Stimulated activated CD4-positive, alpha-beta T cell treated with anti-CD3 and anti-CD28 coated beads, Interleukin-4, amount 100 ng/mL, for 48 hours (primary cell): ENCODE data around the gene AJAP1.
"Not testable (repeated sequence)": the region's sequence is repeated elsewhere in the genome, so short reads cannot be mapped to it uniquely, and the experiment has no call there.

Source experiments
- DNase-seq, 2 donors: peaks; one replicate each; pipeline ENCODE4 v3.0.0-alpha.2; 2020; ENCODE audit warnings: low read depth in 2 of 2

AJAP1 gene

DNA sequence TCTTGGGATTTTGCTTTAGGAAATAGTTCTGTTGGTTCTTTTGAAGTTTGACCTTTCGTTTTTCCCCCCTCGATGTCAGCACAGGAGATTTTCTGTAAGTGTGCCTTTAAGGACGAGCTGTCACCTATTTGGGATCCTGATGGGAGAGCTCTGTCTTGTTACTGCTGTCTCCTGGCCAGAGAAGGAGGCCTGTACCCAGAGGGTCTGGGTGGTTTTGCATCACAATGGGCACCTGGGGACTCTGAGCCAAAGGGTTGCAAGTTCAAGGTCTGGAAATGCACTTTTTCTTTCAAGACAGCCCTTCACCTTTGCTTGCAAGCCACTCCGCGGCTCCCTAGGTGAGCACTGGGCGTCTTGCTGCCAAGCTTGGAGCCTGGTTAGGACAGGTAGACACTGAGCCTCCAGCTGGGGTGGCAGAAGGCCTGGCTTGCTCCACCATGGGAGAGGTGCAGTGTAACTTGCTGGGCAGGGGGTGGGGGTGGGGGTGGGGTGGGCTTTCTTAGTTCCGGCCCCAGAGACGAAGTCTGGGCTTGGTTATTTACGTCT, 2.9 kb downstream of the AJAP1 start:
- no peak for DNase-seq

DNA sequence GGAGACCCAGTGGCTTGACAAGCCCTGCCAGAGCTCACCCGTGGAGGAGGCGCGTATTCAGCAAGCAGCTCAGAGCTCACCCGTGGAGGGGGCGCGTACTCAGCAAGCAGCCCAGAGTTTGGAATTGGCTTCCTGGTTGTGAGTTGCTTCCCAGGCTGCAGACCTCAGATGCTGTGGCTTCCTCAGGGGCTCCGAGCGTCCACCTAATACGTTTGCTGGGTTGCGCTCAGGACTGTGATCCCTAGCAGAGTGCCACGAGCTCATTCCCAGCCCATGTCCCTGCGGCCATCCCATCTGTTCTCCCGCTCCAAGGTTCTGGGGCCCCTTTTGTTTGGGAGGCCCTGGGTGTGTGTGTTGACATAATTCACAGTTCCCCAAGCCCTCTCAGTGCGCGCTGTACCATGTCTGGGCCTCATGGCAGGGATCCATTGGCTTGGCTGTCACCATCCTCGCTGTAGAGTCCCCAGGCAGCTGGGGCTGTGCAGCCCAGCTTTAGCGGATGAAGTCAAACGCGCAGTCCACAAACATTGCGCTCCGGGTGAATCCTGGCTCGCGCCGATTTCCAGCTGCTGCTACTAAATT, 3.6 kb downstream of the AJAP1 start:
- DNase-seq = no peak

DNA sequence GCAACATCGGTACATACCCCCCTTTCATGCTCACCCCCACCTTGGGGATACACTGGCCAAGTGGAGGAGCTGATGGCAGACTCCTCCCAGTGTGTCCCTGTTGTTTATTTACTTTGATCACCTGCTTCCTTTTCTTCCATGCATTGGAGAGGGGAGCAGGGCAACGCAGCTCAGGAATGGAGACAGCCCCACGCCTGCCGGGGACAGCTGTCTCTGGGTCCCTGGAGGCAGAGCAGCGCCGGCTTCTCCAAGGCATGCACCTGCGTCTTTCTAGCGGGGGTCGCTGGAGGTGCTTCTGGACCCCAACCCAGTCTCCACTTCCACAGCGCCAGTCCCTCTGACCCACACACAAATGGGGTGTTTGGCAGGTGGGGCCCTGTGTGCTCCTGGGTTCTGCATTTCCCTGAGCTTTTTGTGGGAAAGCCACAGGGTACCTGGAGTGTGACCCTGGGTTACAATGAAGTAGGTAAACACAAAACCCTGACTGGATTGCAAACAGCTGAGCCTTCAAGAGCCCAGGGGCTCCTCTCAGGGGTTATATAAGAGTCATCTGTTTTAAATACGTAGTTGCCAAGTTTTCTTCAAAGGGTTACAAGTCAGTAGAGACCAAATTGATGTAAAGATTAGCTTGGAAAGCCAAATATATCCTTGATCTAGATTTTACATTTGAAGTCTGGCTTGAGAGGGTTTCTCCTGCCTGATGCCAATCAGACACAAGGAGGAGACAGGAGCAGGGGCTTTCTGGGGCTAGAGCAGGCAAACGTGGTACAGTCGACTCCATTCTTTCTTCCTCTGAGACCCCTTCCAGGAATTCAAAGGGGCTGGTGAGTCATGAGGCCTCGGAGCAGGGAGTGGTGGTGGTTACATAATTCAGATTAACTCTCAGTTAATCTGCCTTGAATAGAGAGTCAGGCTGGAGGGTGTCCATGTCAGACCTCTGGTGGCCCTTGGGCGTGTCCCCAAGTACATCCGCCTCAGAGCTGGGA, 4.5 kb downstream of the AJAP1 start:
- no peak for DNase-seq

DNA sequence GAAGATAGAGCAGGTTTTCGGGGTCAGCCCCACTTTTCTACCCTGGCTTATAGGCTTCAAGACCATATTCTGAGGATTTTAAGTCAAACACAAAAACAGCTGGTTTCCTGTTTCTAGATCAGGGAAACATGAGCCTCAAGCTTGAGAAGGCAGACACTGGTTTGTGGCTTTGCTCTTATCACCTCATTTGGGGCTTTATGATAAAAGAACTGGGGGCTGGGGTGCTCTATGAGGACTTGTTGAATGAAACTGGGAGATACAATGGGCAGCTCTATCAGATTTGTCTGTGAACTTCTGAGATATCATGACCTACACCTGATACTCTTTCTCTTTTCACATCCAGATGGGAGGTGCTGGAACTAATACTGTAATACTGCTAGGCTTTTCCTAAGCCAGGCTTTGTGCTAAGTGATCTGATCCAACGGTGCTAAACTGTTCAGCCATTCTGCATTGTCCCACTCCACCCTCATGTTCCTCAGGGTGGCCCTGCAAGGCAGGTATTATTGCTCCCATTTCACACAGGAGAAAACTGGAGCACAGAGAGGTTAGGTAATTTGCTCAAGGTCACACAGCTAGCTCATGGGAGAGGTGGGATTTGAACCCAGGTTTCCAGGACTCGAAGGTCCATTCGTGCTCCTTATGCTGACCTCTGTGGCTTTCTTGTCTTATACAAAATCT, 6.6 kb downstream of the AJAP1 start:
- no peak for DNase-seq

DNA sequence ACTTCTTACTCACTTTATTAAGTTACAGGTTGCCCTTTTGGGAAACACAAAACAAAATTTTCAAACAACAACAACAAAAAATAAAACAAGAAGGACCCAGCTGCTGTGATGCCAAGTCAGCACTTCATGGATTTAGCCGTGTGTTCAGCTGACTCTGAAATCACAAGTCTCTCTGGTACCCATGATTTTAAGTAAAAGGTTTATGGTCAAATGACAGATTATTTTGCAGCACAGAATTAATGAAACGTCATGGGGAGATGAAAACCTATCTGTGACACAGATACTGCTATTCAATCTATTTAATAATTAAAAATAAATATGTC, 7.1 kb downstream of the AJAP1 start:
- no peak for DNase-seq

DNA sequence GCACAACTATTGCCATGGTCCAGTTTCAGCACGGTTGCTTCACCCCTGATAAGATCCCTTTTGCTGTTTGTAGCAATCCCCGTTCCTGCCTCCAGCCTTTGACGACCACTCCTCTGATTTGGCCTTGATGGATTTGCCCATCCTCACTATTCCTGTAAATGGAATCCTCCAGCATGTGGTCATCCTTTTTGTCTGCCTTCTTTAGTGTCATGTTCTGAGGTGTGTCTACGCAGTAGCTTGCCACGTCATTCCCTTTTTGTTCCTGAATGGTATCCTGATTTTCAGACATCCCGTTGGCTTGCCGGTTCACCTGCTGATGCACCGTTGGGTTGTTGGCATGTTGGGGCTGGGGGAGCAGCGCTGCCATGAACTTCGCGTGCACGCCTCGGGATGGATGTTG, 7.8 kb downstream of the AJAP1 start:
- DNase-seq = no peak

DNA sequence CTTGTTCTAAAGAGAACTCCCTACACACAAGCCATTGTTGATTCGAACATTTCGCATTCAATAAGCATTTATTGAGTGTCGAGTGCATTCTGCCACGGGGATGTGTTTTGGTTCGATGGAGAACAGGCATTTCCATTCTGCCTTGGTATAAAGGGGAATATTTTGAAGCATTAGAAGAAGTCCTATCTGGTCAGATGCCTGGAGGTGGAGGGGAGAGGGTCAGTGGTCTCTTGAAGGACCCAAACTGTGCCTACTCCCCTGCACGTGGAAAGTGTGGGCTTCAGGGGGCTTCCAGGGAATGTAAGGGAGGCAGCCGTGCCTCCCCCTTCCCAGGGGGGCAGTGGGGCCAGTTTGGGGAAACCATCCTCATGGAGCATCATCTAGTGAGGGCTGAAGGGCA, 8.3 kb downstream of the AJAP1 start:
- DNase-seq = no peak

DNA sequence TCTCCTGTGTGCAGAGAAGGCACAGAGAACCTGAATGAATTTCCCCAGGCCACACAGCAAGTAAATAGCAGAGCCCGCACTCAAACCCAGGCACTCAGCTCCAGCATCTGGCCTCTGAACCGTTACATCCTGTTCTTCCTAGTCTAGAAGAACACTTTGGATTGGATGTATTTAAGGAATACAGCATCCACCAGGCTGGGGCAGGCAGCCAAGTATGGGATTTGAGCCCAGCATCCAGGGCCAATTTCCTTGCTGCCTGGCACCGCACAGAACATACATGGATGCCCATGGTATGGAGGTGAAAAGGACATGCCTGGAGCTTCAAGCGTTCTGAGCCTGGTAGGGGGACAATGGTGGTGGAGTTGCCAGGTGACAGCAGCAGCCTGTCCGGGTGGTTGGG, 9.7 kb downstream of the AJAP1 start:
- no peak for DNase-seq

DNA sequence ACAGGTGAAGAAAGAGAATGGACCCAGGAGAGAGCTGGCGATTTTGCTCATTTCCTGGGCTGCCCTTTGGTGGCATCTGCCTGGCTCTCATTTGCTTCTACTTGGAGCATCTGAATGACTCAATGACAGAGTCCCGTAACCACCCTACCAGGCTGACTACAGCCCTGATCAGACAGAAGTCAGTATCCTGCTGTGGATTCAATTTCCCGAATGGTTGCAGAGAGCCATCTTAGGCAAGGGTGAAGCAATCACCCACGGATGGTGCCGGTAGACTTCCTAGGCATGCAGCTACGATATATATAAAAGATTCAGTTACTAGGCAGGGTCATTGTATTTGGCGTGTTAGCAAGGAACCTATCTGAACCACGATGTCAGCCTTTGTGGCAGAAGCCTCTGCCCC, 10.2 kb downstream of the AJAP1 start:
- no peak for DNase-seq

DNA sequence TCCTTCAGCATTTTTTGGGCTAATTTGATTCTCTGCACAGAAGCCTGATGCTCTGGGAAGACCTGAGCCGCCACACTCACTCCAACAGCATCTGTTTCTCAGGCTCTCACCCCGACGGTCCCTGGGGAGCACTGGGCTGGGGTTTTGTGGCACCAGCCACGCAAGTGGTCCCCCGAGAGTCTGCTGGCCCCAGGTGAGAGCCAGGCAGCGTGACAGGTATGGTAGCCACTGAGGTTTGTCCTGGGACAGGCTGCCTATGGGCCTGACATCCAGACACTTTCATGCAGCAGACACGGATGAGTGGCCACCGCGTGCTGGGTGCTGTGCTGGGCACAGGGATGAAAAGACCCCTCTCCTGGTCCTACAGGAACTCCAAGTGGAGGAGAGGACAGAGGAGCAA, 11.0 kb downstream of the AJAP1 start:
- no peak for DNase-seq

DNA sequence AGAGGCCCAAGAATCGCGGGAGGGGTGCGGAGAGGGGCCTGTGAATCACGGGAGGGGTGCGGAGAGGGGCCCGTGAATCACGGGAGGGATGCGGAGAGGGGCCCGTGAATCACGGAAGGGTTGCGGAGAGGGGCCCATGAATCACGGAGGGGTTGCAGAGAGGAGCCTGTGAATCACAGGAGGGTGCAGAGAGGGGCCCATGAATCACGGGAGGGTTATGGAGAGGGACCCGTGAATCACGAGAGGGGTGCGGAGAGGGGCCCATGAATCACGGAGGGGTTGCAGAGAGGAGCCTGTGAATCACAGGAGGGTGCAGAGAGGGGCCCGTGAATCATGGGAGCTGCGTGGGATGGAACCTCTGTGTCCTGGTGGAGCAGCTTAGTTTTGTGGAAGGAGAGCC, 12.3 kb downstream of the AJAP1 start:
- DNase-seq = not testable (repeated sequence)

DNA sequence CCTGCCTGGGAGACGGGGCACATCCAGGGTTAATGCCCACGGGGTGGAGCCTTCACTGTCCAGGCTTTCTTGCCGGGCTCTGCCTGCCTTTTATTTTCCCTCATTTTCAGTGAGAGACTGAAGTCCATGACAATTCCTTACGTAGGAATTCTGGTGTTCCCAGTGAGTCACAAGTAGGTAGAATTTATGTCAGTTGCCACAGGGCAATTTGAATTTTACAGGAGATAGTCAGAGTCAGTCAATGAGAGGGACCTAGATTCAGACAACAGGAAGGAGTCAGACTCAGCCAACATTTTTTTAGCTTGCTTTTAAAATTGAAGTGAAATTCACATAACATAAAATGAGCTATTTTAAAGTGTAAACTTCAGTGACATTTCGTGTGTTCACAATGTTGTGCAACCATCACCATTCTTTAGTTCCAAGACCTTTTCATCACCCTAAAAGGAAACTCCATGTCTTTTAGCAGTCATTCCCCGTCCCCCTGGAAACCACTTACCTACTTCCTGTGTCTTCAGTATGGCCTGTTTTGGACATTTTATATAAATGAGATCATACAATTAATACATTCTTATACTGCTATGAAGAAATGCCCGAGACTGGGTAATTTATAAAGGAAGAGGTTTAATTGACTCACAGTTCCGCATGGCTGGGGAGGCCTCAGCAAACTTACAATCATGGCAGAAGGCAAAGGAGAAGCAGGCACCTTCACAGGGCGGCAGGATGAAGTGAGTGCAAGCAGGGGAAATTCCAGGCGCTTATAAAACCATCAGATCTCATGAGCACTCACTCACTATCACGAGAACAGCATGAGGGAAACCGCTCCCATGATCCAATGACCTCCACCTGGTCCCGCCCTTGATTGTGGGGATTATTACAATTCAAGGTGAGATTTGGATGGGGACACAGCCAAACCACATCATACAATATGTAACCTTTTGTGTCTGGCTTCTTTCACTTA, 14.6 kb downstream of the AJAP1 start:
- DNase-seq = no peak

DNA sequence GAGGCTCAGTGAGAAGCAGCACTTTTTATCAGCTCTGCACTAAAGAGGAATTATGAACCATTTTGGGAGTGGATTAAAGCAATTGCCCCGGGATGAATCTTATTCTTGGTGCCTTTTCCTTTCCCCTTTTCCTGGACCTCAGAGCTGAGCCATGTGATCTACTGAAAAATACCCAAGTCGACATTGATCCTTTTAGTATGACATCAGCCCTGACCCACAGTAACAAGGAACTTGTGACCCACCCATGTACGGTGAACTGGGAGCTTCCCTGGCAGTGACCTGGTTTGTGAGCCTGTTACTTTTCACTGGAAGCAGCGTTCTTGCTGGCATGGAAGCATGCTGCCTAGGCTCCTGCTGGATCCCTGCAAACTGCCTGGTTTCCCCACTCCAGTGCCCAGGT, 15.9 kb downstream of the AJAP1 start:
- no peak for DNase-seq

DNA sequence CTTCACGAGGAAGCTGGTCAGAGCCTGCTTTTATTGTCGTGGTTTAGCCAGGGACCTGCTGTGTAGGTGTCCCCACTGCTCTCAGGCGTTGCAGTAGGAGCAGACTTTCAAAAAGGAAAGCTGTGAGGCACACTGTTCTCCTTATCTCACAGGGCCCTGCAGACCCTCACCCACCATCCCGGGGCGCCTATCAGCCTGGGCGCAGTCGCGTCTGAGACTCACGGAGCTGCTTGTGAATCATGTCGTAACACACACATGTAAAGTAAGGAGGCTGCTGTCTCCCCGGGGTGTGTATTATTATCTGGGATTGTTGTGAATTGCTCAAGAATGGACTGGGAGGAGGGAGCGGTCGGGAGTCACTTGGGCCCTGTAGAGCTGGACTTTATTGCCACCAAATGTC, 17.4 kb downstream of the AJAP1 start:
- DNase-seq = no peak

DNA sequence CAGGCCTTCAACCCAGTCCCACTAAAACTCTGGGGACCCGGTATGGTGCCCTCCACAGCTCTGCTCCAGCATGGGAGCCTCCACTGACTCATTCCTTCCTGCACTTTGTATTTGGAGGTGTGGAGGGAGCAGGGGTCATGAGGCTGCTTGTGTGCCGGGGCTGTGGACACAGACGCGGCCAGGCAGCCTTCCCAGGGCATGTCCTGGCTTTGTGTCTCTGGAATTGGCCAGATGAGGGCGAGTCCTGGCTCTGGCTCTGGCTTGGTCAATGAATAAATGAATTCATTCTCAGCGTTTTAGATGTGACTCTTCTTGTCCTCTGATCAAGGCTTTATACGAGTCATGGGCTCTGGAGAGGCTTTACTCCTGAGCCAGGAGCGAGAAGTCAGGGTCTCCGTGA, 19.1 kb downstream of the AJAP1 start:
- no peak for DNase-seq

DNA sequence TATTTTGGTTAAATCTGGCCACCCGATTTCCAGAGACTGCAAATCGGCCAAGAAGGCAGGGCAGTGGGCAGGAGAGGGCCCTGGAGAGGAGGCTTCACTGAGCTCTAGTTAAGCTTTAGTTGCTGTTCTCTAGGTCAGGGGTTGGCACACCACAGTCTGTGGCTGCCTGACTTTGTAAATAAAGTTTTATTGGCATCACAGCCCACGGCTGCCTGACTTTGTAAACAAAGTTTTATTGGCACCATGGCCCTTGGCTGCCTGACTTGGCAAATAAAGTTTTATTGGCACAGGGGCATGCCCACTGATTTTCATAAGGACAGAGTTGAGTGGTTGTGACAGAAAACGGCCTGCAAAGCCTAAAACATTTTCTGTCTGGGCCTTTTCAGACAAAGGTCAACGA, 19.7 kb downstream of the AJAP1 start:
- no peak for DNase-seq

DNA sequence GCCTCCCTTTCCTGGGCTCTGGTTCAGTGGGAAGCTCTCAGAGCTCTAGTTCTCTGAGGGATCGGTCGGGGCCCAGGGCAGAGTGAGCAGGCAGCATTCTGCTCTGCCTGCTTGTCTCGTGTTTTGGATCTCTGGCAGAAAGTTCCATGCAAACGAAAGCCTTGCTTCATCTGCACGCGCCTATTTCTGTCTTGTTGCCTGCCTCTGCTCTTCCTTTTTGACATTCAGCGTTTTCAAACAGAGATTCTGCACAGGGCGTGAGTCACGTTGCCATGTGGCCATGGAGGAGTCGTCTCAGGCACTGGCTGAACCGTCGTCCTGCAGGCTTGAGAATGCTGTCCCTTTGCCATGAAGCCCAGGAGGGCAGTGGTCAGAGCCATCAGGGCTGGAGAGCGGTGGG, 20.3 kb downstream of the AJAP1 start:
- DNase-seq = no peak

DNA sequence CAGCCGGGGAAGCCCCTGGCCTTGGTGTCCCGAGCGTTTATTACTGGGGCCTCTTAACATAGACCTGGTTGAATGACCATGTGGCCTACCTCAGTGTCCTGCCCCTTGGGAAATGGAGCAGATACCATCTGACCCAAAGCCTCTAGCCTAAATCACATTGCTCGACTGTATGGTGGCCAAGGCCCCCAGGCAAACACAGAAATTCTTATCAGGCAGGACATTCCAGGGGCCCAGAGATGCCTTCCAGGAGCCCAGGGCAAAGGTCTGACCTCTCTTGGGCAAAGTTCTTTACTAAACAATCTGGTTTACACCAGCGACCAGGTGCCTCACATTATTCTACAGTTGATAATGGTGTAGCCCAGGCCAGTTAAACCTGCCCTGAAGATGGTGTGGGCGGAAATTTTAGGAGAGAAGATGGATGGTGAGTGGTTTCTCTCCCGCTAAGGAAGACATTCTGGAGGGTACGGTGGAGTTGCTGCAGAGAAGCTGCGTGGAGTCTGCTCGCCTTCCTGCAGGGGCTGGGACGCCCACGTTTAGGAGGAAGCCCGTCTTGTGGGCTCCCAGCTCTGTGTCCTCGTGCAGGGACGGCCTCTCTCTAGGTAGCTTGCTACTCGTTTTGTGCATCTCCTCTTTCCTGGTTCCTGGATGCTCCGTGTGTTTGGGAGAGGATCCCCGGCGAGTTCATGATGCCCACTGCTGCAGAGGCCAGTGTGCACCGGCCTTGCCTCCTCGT, 21.2 kb downstream of the AJAP1 start:
- no peak for DNase-seq

DNA sequence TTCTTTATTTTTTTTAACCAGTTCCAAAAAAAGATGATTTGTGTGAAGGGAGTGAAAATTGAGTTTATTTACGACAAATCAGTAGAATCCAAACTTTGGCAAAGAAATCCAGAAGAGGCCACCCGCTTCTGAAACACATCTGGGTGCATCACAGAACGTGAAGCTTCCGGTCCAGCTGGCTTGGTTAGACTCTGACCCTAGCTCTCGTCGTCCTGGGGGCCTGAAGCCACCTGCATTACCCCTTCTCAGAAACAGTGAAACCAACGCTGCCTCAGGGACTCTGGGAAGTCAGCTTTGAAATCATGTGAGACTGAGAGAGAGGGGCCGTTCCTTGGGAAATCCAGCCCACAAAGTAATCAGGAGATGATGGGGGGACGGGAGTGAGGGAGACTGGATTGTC, 21.8 kb downstream of the AJAP1 start:
- DNase-seq = no peak

DNA sequence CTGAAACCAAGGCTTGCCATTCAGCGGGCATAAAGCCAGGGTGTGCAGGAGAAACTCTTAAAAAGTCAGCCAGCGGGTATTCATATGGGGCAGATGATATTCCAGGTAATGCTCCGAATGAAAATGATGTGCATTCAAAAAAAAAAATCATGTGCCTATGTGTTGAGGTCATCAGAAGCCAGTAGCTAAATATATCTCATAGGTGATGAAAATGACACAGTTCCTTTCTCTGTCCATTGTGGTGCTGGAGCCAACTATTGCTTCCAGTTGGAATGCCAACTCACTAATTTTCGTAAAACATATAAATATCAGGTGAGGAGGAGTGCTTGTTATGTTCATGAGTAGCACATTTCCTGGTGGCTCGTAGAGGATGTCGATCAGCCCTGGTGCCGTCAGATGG, 23.2 kb downstream of the AJAP1 start:
- DNase-seq = no peak
